ENCODE results near the gene MTCH2. TPM values are rescaled to one million over a fixed set of nuclear protein-coding genes. Genes with fewer than 3 reads are reported as not detected.

MTCH2 gene
- total RNA-seq, 1 donor from 2014 or later, result 109 TPM

DNA sequence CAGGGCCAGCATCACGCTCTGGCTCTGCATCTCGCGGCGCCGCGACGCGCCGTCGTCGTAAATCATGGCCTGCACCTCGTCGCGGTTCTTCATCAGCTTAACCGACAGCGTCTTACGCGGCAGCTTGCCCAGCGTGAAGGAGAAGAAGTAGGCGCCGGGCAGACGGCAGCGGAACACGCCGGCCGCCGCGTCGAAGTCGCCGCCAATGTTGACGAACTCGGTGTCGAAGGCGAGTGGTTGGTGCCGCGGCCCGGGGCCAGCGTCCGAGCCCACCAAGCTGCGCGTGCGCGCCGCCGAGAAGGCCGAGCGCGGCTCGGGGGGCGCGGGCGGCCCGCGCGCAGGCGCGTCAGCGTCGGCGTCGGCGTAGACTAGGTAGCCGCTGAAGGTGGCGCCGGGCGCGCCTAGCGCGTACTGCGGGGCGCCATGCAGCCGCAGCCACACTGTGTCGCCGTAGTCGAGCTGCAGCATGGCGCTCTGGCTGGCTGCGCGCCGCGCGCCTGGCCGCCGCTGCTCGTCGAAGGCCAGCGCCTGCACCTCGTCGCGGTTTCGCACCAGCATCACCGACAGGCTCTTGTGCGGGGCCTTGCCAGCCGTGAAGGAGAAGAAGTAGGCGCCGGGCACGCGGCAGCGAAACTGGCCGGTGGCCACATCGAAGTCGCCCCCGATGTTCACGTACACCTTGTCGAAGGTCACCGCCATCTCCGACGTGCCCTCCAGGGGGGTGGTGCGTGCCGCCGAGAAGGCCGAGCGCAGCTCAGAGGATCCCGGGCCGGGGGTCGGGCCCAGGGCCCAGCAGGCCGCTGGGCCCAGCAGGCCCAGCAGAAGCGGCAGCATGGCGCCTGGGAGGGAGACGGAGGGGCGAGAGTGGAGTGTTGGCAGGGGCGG lies 52.1 kb downstream of the MTCH2 start:
- no peak for DNase-seq (ENCODE audit: low read depth)

DNA sequence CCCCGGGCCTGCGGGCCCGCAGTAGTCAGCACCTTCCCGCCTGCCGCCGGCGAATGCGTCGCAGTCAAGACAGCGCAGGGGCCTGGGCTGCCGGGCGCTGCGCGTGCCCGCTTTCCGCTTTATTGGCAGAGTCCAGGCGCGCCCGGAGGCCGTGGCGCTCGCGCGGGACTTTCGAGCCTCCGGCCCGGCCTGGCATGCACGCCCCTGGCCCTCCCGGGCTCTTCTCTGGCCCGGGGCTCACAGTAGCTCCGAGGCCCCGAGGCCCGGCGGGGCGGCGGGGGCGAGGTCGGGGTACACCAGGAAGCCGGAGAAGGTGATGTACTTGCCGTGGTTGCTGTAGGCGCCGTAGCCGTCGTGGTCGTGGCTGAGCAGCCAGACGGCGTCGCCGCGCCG lies 52.8 kb downstream of the MTCH2 start:
- no peak for DNase-seq (ENCODE audit: low read depth)

GRCh38 chr11:47589118-47589517 lies 53.2 kb downstream of the MTCH2 start:
- no peak for DNase-seq (ENCODE audit: low read depth)

- no peak for DNase-seq (ENCODE audit: low read depth)
These were observed 54.5 kb downstream of the MTCH2 start for GRCh38 chr11:47587723-47588326.

DNA sequence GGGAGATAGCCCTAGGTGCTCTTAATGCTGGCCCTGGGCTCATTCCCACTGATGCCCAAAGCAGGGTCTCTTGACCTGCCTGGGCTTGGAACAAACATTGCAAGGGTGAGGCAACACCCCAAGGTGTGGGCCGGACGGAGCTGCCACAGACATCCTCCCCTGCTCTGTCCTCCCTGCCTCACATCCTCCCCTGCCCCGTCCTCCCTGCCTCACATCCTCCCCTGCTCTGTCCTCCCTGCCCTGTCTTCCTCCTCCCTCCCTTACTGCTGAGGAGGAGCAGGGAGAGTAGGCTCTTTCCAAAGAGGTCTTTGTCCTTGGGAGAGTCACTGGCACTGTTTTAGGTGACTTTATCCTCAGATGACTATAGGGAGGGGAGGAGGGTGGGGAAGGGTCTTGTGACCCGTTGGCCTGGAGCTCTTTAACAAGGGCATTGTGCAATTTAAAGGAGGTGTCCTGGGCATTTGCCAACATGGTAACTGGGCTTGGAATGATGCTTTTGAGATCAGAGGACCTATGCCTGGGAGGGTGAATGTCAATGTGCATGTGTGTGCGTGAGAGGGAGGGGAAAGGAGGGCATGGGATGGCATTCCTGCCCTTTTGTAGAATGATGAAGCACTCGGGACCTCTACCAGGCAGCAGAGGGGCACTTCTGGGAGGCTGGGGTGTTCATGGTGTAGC lies 55.2 kb downstream of the MTCH2 start:
- no peak for DNase-seq (ENCODE audit: low read depth)

DNA sequence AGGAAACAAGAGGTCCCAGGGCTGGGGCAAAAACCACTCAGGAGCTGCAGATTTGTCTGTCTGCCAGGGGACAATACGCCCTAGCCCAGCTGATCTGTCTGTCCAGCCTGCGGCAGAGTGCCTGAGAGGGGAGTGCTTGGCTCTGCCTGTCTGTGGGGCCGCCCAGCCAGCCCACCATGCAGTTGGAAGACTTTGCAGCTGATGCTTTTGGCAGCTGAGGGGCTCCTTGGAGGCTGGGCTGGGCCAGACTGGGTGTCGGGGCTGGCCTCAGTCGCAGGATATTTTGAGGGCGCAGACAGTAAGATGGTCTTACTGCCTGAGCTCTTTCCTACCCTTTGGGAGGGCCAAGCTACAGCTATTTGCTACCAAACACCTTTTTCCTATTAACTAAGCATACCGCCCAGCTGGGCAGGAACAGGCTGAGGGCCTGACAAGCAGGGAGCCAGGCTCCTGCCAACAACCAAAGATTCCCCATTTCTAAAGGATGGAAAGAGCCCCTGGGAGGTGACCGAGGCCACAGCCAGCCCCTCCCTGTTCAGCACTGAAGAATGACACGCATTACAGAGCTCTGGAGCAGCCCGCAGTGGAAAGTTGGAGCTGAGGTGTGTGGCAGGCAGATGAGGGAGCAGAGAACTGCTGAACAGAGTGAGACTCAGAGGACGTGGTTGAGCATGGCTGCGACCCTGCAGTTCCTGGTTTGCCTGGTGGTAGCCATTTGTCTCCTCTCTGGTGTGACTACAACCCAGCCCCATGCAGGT lies 56.1 kb downstream of the MTCH2 start, which contains the start of gene FAM180B:
TSS of gene FAM180B (plus strand) at position 581 of the 758 bp plus-strand sequence. CDS start at position 672, 91 bp downstream.
- no peak for DNase-seq (ENCODE audit: low read depth)

- DNase-seq (ENCODE audit: low read depth), result no peak
These were observed 58.5 kb downstream of the MTCH2 start for GRCh38 chr11:47583844-47584243.

- peak; percentile 73 for DNase-seq (ENCODE audit: low read depth)
These were observed 63.5 kb downstream of the MTCH2 start, which contains the start of the genes KBTBD4 and NDUFS3 for GRCh38 chr11:47578524-47579494. KBTBD4 (minus strand) TSS chr11:47578970; CDS start chr11:47578951, 19 bp downstream. NDUFS3 (plus strand) TSS chr11:47579074; CDS start chr11:47579092, 18 bp downstream.

- no peak for DNase-seq (ENCODE audit: low read depth)
These were observed 64.8 kb downstream of the MTCH2 start for GRCh38 chr11:47577460-47578041.

- DNase-seq (ENCODE audit: low read depth), result no peak
These were observed 69.0 kb downstream of the MTCH2 start for GRCh38 chr11:47573321-47573720.

DNA sequence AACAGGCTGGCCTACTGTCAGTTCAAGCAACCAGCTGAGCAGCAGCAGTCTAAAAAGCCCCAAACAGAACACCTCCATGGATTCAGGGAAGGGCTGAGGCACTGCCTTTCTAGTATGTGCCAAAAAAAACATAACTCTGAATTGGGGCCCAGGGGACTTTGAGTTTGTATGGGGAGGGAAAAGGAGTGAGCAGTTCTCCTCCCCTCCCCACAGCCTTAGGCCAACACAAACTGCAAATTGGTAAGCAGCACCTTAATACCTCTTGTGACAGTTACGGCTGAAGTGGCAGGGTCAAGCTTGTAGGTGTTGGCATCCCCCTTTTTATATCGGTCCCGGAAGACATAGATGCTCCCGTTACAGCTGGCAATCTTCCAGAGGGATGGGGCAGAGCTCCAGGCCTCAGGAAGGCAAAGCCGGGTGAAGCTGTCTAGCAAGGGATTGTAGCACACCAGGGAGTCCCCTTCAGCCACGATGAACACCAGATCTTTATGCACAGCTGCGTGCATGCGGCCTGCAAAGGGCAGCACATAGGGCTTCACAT lies 69.6 kb downstream of the MTCH2 start:
- no peak for DNase-seq (ENCODE audit: low read depth)

DNA sequence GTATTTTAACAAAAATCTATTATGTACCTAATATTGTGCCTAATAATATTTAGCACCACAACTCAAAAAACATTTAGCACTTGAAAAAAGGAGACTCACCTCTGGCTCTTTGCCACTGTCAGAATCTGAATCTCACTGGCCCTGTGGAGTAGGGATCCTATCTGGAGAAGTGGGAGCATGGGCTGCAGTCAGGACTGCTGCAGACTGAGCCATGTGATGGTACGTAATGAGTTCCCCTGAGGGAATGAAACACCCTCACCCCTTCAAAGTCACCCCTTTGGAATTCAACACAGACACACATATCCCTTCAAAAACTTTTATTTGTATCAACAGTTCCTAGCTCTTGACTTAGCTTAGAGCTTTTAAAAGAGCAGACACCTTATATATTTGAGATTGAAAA lies 70.5 kb downstream of the MTCH2 start:
- no peak for DNase-seq (ENCODE audit: low read depth)

- no peak for DNase-seq (ENCODE audit: low read depth)
These were observed 71.0 kb downstream of the MTCH2 start for GRCh38 chr11:47571357-47571729.

- no peak for DNase-seq (ENCODE audit: low read depth)
These were observed 71.6 kb downstream of the MTCH2 start for GRCh38 chr11:47570651-47571356.

- DNase-seq (ENCODE audit: low read depth), result no peak
These were observed 72.7 kb downstream of the MTCH2 start for GRCh38 chr11:47569646-47570045.

Measured in renal cortical epithelial cell (primary cell).